ENCODE data around the gene FSD1. TPM values are rescaled to one million over a fixed set of nuclear protein-coding genes. Genes with fewer than 3 reads are reported as not detected.
"Not testable (repeated sequence)": the region's sequence is repeated elsewhere in the genome, so short reads cannot be mapped to it uniquely, and the experiment has no call there.

FSD1 gene
- total RNA-seq, 1 experiment from 2014 or later, result not detected

DNA sequence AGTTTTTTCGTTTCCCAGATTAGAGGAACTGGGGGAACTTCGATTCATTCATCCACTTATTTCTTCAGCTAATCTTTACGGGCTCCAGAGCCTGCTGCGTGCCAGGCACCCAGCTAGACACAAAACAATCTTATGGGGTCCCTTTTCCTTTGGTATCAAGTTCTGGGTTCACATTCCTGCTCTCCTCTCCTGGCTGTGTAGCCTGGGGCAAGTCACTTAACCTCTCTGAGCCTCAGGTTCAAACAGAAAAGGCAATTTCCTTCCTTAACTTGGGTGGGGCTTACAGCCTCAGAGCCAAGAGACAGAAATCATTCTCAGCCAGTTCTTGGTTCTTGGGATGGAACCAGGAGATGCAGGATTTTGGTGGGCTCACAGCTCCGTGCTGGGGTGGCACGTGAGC is 19.4 kb upstream of the FSD1 start:
- no peaks in the 10 kb centered on the region for H3K9me2 ChIP-seq (ENCODE audit: insufficient read depth)
- no peaks in the 10 kb centered on the region for H3K79me2 ChIP-seq (ENCODE audit: low read depth)
- H3K36me3 ChIP-seq (ENCODE audit: low read depth), result no peaks in the 10 kb centered on the region
- H3F3A ChIP-seq (ENCODE audit: insufficient read depth, low read depth), result no peaks in the 10 kb centered on the region
- no peaks in the 10 kb centered on the region for H3K27me3 ChIP-seq (ENCODE audit: insufficient read depth, low read depth)
- BruUV-seq (replicated peaks), result no TSS peak
- TF ChIP-seq EZH2 (IDR thresholded peaks at IDR 0.05; ENCODE audit: low read depth), result no peak
- TF ChIP-seq, protein P1, sequence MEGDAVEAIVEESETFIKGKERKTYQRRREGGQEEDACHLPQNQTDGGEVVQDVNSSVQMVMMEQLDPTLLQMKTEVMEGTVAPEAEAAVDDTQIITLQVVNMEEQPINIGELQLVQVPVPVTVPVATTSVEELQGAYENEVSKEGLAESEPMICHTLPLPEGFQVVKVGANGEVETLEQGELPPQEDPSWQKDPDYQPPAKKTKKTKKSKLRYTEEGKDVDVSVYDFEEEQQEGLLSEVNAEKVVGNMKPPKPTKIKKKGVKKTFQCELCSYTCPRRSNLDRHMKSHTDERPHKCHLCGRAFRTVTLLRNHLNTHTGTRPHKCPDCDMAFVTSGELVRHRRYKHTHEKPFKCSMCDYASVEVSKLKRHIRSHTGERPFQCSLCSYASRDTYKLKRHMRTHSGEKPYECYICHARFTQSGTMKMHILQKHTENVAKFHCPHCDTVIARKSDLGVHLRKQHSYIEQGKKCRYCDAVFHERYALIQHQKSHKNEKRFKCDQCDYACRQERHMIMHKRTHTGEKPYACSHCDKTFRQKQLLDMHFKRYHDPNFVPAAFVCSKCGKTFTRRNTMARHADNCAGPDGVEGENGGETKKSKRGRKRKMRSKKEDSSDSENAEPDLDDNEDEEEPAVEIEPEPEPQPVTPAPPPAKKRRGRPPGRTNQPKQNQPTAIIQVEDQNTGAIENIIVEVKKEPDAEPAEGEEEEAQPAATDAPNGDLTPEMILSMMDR (conservative IDR thresholded peaks at IDR 0.05), result no peak
- H3K9me3 ChIP-seq (ENCODE audit: insufficient read depth, low read depth), result no peaks in the 10 kb centered on the region
- H3K27ac ChIP-seq, result no peak overlapping the region
- no peak overlapping the region for H2AFZ ChIP-seq
- no peak overlapping the region for H3K4me3 ChIP-seq
- H3K4me2 ChIP-seq, result peak overlapping the region; percentile 42; the same call in 1 of the 2 replicates
- intact Hi-C loops (cut with micrococcal nuclease; ENCODE audit: unreplicated experiment), result no loop called here
- CTCF ChIA-PET, result no interaction called here
- POLR2A ChIA-PET (ENCODE audit: unreplicated experiment), result no interaction called here
- H4K20me1 ChIP-seq (ENCODE audit: insufficient read depth), result no peaks in the 10 kb centered on the region
- no peaks in the 10 kb centered on the region for H3K4me1 ChIP-seq (replicated peaks; ENCODE audit: insufficient read depth)
- DNase-seq, result no peak

DNA sequence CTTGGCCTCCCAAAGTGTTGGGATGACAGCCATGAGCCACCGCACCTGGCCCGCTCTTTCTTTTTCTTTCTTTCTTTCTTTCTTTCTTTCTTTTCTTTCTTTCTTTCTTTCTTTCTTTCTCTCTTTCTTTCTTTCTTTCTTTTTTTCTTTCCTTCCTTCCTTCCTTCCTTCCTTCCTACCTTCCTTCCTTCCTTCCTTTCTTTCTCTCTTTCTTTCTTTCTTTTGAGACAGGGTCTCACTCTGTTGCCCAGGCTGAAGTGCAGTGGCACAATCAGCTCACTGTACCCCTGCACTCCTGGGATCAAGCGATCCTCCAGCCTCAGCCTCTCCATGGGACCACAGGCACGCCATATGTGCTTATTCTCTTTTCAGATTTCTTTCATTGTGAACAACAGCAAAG is 18.3 kb upstream of the FSD1 start:
- BruUV-seq (replicated peaks); CTCF ChIA-PET: not testable (repeated sequence)

DNA sequence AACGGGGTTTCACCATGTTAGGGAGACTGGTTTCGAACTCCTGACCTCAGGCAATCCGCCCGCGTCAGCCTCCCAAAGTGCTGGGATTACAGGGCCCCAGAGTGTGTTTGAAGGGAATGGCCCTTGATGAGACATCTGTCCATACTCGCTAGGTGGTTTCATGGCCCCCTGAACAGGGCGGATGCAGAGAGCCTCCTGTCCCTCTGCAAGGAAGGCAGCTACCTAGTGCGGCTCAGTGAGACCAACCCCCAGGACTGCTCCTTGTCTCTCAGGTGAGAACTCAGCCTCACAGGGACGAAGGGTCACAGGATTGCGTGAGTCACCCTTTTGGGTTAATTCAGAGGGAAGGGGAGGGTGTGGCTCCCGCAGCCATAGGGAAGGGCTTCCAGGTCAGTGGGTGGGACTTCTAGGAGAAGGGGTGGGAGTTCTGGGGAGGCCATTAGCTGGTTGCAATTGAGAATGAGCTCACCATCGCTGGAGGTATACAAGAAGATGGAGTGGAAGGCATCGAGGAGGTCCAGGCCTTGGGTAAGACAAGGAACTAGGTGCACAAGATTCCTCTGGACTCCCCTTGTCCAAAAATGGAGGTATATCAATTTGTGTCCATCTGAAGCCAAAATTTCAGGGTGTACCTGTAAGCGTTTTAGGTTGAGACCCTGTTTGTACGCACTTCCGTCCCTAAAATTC is 16.2 kb upstream of the FSD1 start:
- Histone ChIP-seq H3K9me3 (ENCODE audit: insufficient read depth, low read depth) (no peaks in the 10 kb centered on the region), H3F3A (ENCODE audit: insufficient read depth, low read depth) (no peaks in the 10 kb centered on the region), H3K79me2 (ENCODE audit: low read depth) (no peaks in the 10 kb centered on the region), H3K27ac (no peak overlapping the region), H3K9me2 (ENCODE audit: insufficient read depth) (no peaks in the 10 kb centered on the region), H4K20me1 (ENCODE audit: insufficient read depth) (no peaks in the 10 kb centered on the region), H3K4me3 (no peak overlapping the region), H3K27me3 (ENCODE audit: insufficient read depth, low read depth) (no peaks in the 10 kb centered on the region), H3K4me1 (replicated peaks; ENCODE audit: insufficient read depth) (no peaks in the 10 kb centered on the region), H2AFZ (no peak overlapping the region), H3K4me2 (no peak overlapping the region), H3K36me3 (ENCODE audit: low read depth) (no peaks in the 10 kb centered on the region)
- no TSS peak for BruUV-seq (replicated peaks)
- CTCF ChIA-PET, result no interaction called here
- intact Hi-C loops (cut with micrococcal nuclease; ENCODE audit: unreplicated experiment), result no loop called here
- no peak for DNase-seq
- POLR2A ChIA-PET (ENCODE audit: unreplicated experiment), result interaction anchor here (0.8 kb wide), 1 partner anchor 54 kb away, joined by 3 read pairs; no protein-coding TSS in a partner anchor
- TF ChIP-seq, protein P1 (conservative IDR thresholded peaks at IDR 0.05), result no peak
- no peak for TF ChIP-seq EZH2 (IDR thresholded peaks at IDR 0.05; ENCODE audit: low read depth)

More for the DNA sequence above, 18.3 kb upstream of the FSD1 start:
- H3K27ac ChIP-seq; H3K4me1 ChIP-seq (replicated peaks; ENCODE audit: insufficient read depth); H3K4me3 ChIP-seq; intact Hi-C loops (cut with micrococcal nuclease; ENCODE audit: unreplicated experiment); POLR2A ChIA-PET (ENCODE audit: unreplicated experiment); H3K79me2 ChIP-seq (ENCODE audit: low read depth); H3K9me3 ChIP-seq (ENCODE audit: insufficient read depth, low read depth); H3K9me2 ChIP-seq (ENCODE audit: insufficient read depth); H3K27me3 ChIP-seq (ENCODE audit: insufficient read depth, low read depth); H3F3A ChIP-seq (ENCODE audit: insufficient read depth, low read depth); H4K20me1 ChIP-seq (ENCODE audit: insufficient read depth); DNase-seq; H3K4me2 ChIP-seq; H3K36me3 ChIP-seq (ENCODE audit: low read depth); H2AFZ ChIP-seq: not testable (repeated sequence)

Measured in PC-9 (cell line).